HG03064 (cell line): ENCODE data around the gene TUBB2B.

Experiments
- ATAC-seq: cut with Tn5 transposase; IDR thresholded peaks from one replicate; pipeline ENCODE4 v1.9.1; 2021; ENCODE audit warnings: low read depth; ENCODE audit not compliant: unreplicated experiment

Gene TUBB2B

GRCh38 chr6:3235486-3235885 lies 8.0 kb upstream of the TUBB2B start:
- ATAC-seq: no peak

DNA sequence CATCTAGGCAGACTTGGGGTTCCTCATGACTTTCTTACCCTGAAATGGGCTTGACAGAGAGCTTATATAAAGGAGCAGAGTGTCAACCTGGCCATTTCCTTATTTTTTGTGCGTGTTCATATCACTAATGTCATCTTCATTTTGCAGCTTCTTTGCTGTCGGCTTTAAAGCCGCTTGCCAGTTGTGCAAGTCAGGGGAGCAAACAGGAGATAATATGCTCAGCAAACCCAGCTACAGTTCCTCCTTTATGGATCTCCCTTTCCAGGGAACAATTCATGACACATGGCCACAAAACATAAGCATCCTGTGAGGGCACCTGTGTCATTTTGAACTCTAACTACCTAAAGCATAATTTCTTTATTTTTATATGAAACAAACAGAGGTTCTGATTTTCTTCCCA lies 6.5 kb upstream of the TUBB2B start:
- ATAC-seq: no peak

DNA sequence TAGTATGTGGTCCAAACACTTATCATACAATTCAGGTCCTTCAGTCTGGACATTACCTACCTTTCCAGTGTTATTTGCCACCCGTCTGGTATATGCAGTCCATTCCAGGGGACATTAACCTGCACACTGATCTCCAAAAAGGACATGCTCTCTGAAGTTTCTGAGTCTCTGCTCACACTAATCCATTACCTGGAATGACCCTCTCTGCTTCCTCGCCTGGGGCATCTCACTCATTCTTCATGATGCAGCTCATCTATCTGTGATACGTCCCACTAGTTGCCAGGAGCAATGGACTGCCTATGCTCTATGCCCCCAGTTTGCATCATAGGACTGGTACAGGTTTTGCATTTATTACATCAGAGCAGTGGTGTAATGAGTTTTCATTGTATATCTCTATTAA lies 5.9 kb upstream of the TUBB2B start:
- no peak for ATAC-seq

DNA sequence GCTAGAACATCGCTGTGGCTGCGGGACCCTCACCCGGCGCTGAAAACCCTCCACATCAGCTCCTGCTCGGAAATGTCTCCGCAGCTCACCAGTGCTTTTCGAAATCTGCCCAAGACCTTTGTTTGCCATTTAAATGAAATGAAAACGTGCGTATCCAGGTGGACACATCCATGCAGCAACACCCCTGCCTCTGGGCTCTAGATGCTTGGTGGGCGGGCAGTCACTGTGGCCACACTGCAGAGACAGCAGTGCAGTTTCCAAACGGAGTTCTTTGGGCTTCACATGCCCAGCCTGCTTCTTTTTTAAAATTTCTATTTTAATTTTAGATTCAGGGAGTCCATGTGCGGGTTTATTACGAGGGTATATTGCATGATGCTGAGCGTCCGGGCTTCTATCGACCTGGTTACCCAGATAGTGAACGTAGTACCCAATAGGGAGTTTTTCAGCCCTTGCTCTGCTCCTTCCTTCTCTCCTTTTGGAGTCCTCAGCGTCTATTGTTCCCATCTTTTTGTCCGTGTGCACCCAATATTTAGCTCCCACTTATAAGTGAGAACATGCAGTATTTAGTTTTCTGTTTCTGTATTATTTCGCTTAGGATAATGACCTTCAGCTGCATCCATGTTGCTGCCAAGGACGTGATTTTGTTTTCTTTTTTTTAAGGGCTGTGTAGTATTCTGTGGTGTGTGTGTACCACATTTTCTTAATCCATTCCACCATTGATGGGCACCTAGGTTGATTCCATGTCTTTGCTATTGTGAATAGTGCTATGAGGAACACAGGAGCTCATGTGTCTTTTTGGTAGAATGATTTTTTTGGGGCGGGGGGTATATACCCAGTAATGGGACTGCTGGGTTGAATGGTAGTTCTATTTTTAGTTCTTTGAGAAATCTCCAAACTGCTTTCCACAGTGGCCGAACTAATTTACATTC lies 4.8 kb upstream of the TUBB2B start:
- no peak for ATAC-seq

- no peak for ATAC-seq
Measured at GRCh38 chr6:3231247-3232016, 4.0 kb upstream of the TUBB2B start.

- no peak for ATAC-seq
Measured at GRCh38 chr6:3230900-3231246, 3.4 kb upstream of the TUBB2B start.

DNA sequence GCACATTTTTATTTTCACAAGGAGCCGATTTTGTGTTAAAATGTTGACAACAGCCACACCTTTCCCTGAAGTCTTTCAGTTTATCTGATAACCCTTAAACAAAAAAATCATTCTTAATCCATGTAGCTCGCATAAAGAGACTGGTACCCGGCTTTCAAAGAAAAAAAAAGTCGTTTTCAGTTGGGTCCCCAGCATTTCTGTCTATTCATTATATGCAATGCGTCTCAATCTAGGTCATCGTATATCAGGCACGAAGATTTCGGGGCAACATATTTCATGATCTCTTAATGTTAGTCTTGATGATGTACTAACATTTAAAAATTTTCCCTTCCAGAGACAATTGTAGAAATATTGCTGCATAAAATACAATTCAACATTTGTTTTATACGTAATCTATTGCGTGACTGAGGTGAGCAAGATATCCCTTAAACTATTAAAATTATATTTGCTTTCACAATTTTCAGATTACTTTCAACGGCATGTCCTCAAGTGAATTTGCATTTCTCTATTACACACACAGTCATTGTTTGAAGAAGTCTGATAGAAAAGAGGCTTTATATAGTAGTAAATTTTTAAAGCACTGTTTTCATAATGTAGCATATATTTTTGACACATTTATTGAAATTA lies 2.9 kb upstream of the TUBB2B start:
- no peak for ATAC-seq

- no peak for ATAC-seq
Measured at GRCh38 chr6:3229566-3230178, 2.2 kb upstream of the TUBB2B start.

GRCh38 chr6:3228771-3229565 lies 1.5 kb upstream of the TUBB2B start:
- no peak for ATAC-seq

DNA sequence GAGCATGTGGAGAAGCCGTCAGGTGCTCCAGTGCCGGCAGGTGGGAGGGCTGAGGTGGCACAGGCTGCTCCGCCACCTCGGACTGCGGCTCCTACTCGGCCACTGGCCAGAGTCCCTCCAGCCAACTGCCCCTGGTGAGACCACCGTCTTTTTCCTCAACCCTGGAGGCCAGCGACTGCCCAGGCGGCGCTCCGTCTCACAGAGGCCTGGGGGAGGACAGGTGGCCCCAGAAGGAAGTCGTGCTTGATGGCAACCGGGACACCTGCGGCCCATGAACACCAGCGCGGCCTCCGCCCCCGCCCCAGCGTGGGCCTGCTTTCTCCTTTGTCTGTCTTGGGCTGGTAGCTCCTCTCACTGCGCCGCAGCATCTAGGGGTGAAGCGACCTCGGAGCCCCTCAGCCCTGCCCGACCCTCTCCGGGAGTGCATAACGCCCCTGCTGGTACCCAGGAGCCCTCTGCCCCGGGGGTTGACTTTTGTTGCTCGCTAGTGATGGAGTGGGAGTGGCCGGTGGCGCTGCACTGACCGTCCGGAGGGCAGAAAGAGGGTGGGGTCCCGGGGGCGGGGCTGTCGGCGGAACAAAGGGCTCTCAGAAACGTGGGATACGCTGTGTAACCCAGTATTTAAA lies 706 bp upstream of the TUBB2B start:
- no peak for ATAC-seq

- ATAC-seq: no peak
Measured at GRCh38 chr6:3226481-3227362, 731 bp downstream of the TUBB2B start.

- no peak for ATAC-seq
Measured at GRCh38 chr6:3226042-3226441, 1.4 kb downstream of the TUBB2B start.

- ATAC-seq: no peak
Measured at GRCh38 chr6:3222506-3223038, 4.9 kb downstream of the TUBB2B start.

DNA sequence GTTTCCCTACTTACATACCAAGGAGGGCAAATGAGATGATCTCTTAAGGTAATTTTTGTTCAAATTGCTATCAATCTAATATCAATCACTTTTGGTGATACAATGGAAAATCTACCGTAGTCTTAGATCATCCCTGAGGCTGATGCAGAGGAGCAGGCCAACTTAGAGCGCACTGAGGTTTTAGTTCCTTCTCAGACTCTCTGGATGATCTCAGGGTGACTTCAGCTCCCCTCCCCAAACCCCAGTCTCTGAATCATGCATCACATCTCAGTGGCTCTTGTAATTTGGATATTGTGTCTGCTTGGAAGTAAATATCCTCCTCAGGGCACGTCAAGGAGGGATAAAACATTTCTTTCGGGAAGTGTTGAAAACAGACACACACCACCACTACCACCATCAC lies 5.9 kb downstream of the TUBB2B start:
- no peak for ATAC-seq

DNA sequence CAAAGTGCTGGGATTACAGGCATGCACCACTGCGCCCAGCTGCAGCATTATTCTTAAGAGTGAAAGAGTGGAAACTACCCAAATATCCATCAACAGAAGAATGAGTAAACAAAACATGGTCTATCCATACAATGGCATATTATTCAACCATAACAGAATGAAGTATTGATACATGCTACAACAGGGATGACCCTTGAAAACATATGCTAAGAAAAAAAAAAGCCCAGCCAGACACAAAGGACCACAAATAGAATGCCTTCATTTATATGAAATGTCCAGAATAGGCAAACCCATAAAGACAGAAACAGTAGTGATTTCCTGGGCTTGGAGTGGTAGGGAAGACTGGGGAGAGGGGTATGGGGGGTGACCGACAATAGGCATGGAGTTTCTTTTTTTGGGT lies 7.1 kb downstream of the TUBB2B start:
- ATAC-seq: no peak

- no peak for ATAC-seq
Measured at GRCh38 chr6:3218266-3218665, 9.2 kb downstream of the TUBB2B start.

GRCh38 chr6:3217286-3217685 lies 10.2 kb downstream of the TUBB2B start:
- ATAC-seq: no peak

- ATAC-seq: no peak
Measured at GRCh38 chr6:3214898-3215297, 12.6 kb downstream of the TUBB2B start.

DNA sequence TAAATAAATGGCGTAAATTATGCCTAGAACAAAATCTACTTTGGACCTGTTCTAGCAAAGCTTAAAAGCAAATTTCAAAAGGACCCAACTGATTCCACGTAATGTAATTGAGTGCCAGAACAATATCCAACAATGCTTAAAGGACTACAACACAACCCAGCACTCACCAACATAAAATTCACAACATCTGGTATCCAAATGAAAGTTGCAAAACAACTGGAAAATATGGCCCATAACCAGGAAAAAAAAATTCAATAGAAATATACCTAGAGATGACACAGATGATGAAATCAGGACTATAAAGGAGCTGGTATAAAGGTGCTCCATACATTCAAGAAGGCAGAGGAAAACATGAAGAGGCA lies 14.1 kb downstream of the TUBB2B start:
- ATAC-seq: no peak
